Spleen (tissue), 11 donors: Measurements from ENCODE around the gene UGDH. TPM values are rescaled to one million over a fixed set of nuclear protein-coding genes. Genes with fewer than 3 reads are reported as not detected.
"Not testable (repeated sequence)": the region's sequence is repeated elsewhere in the genome, so short reads cannot be mapped to it uniquely, and the experiment has no call there.

ENCODE experiments used
- DNase-seq: peaks from one replicate; pipeline ENCODE4 v3.0.0-alpha.2; 2020
- H3K27ac ChIP-seq, 8 donors: fragments of 200-600 bp; sonication (generic) in 7 of 8; 1 replicate in 4 of 8; 2 replicates in 4 of 8; pipeline versions ENCODE4 v1.5.0 to v1.8.0; 2016 to 2021; ENCODE audit warnings: inconsistent platforms in 4 of 8, mild to moderate bottlenecking in 4 of 8, moderate library complexity in 1 of 8
- H3K27me3 ChIP-seq, 7 donors: fragments of 200-600 bp; sonication (generic) in 6 of 7; replicated peaks in 1 of 7; 1 replicate in 4 of 7; 2 replicates in 3 of 7; pipeline versions ENCODE4 v1.5.0 to v1.8.0; 2016 to 2021; ENCODE audit warnings: inconsistent platforms in 3 of 7, mild to moderate bottlenecking in 1 of 7
- H3K36me3 ChIP-seq, 6 donors: fragments of 200-600 bp; sonication (generic) in 5 of 6; 1 replicate in 4 of 6; 2 replicates in 2 of 6; pipeline versions ENCODE4 v1.5.0 to v1.8.0; 2016 to 2021; ENCODE audit warnings: inconsistent platforms in 2 of 6
- H3K4me1 ChIP-seq, 6 donors: fragments of 200-600 bp; sonication (generic) in 5 of 6; 1 replicate in 3 of 6; 2 replicates in 3 of 6; pipeline versions ENCODE4 v1.5.0 to v1.8.0; 2016 to 2021; ENCODE audit warnings: inconsistent platforms in 3 of 6
- H3K4me3 ChIP-seq, 8 donors: fragments of 200-600 bp; sonication (generic) in 7 of 8; 1 replicate in 4 of 8; 2 replicates in 4 of 8; pipeline versions ENCODE4 v1.5.0 to v1.8.0; 2016 to 2021; ENCODE audit warnings: inconsistent platforms in 4 of 8, mild to moderate bottlenecking in 4 of 8, moderate library complexity in 2 of 8
- H3K9me3 ChIP-seq, 8 donors: fragments of 200-600 bp; sonication (generic) in 7 of 8; 1 replicate in 4 of 8; 2 replicates in 4 of 8; pipeline versions ENCODE4 v1.5.0 to v1.8.0; 2016 to 2021; ENCODE audit warnings: inconsistent platforms in 4 of 8
- CTCF ChIP-seq, 11 experiments: fragments of 200-600 bp in 7 of 11; fragments of 450-650 bp in 4 of 11; sonication (generic) in 4 of 11; IDR thresholded peaks in 8 of 11; conservative IDR thresholded peaks in 3 of 11; 1 replicate in 7 of 11; 2 replicates in 4 of 11; pipeline versions ENCODE4 v1.4.0 to v1.8.0; 2016 to 2021; ENCODE audit warnings: antibody characterized with exemption in 11 of 11, inconsistent platforms in 4 of 11, mild to moderate bottlenecking in 1 of 11
- POLR2A ChIP-seq, 3 donors: fragments of 450-650 bp; IDR thresholded peaks; one replicate each; pipeline ENCODE4 v1.5.1; 2017; ENCODE audit warnings: antibody characterized with exemption in 3 of 3, mild to moderate bottlenecking in 1 of 3
- POLR2AphosphoS5 ChIP-seq, 3 donors: sonication (generic); formaldehyde crosslinking; IDR thresholded peaks; one replicate each; pipeline ENCODE4 v1.5.1; 2017; ENCODE audit warnings: antibody characterized with exemption in 3 of 3
- WGBS, 5 donors: extraction: QIAGEN DNeasy Blood & Tissue Kit in 3 of 5; methylation state at CpG; one replicate each; pipeline versions ENCODE4 v1.1.5 to v1.1.7; 2013 to 2018; 5-methylcytosine and 5-hydroxymethylcytosine counted together
- intact Hi-C: fragments of 100-400 bp; cut with DNase I; formaldehyde crosslinking; loops from one replicate; pipeline ENCODE4 v1.15.0; 2023; ENCODE audit warnings: low total_unique reads
- polyA plus RNA-seq, 3 donors: library from polyadenylated mRNA; stranded (reverse); fragments of 200-250 nt; gene quantifications; one replicate each; pipeline ENCODE4 v1.2.1, GENCODE V29; 2013
- total RNA-seq, 7 donors: library from RNA; depleted of rRNA in 3 of 7; stranded (reverse); fragments of >200 nt in 3 of 7; fragmentation: NEBNext Ultra II Directional in 4 of 7; extraction: Animal tissue kit (Norgen Biotek cat#: 25700) in 4 of 7; gene quantifications; one replicate each; pipeline versions ENCODE4 v1.1.0 to v1.2.1, GENCODE V29; 2016 to 2021
- donor health status: healthy with polysubstance abuse.
- donor health status: DM: no; HTN: no; CAD: no; lungs with moderate emphysema.
- donor health status: DM: no; HTN: no; CAD: no.
- donor health status: Bipolar disorder and iron deficiency.
- donor health status: healthy.
- donor health status: DM: no; HTN: no; CAD: no.
- donor health status: DM: yes; HTN: yes; CAD: no.

Gene UGDH
- total and polyA plus RNA-seq, 10 donors, result 4.1 to 30.8 (median 17.9) TPM

GRCh38 chr4:39544580-39545315 lies 17.5 kb upstream of the UGDH start:
- no peak for DNase-seq
- H3K4me1 ChIP-seq, result no peaks in the 10 kb centered on the region
- H3K36me3 ChIP-seq, result peaks cover 0 to 19% (median 0%) of the 10 kb centered on the region in 6 donors
- TF ChIP-seq POLR2A (IDR thresholded peaks at IDR 0.05), result no peak
- no peak for TF ChIP-seq POLR2AphosphoS5 (IDR thresholded peaks at IDR 0.05)
- TF ChIP-seq CTCF (IDR thresholded peaks at IDR 0.05 in 8 of 11, conservative IDR thresholded peaks at IDR 0.05 in 3 of 11), result no peak
- WGBS, 5 donors, result 0 to 56% (median 52%) methylated on average over 1 of the region's 1 CpG
- H3K27me3 ChIP-seq, result no peaks in the 10 kb centered on the region
- H3K9me3 ChIP-seq, result no peaks in the 10 kb centered on the region
- intact Hi-C loops, result no loop called here
- H3K27ac ChIP-seq, result no peak overlapping the region
- no peak overlapping the region for H3K4me3 ChIP-seq

- intact Hi-C loops, result not testable (repeated sequence)
Measured at GRCh38 chr4:39544080-39544479, 16.8 kb upstream of the UGDH start.

GRCh38 chr4:39543034-39543433 lies 15.8 kb upstream of the UGDH start:
- no peak for DNase-seq
- Histone ChIP-seq H3K9me3 (no peaks in the 10 kb centered on the region), H3K36me3 (peaks cover 0 to 7% (median 0%) of the 10 kb centered on the region in 6 donors), H3K27me3 (no peaks in the 10 kb centered on the region), H3K27ac (no peak overlapping the region), H3K4me1 (no peaks in the 10 kb centered on the region), H3K4me3 (no peak overlapping the region)
- intact Hi-C loops, result no loop called here
- 88 to 97% (median 92%) methylated on average over 5 of the region's 5 CpGs for WGBS, 5 donors
- no peak for TF ChIP-seq POLR2A (IDR thresholded peaks at IDR 0.05)
- no peak for TF ChIP-seq POLR2AphosphoS5 (IDR thresholded peaks at IDR 0.05)
- TF ChIP-seq CTCF (IDR thresholded peaks at IDR 0.05 in 8 of 11, conservative IDR thresholded peaks at IDR 0.05 in 3 of 11), result no peak

More at GRCh38 chr4:39544080-39544479, 16.8 kb upstream of the UGDH start:
- not testable (repeated sequence) for H3K4me3 ChIP-seq, H3K9me3 ChIP-seq, H3K27me3 ChIP-seq, DNase-seq, H3K4me1 ChIP-seq, H3K27ac ChIP-seq
- H3K36me3 ChIP-seq, result peaks cover 0 to 13% (median 0%) of the 10 kb centered on the region in 6 donors
- 91 to 100% (median 93%) methylated on average over 3 to 4 of the region's 4 CpGs for WGBS, 5 donors

- H3K27me3 ChIP-seq, result no peaks in the 10 kb centered on the region
- no peak overlapping the region for H3K4me3 ChIP-seq
- H3K27ac ChIP-seq, result no peak overlapping the region
- H3K9me3 ChIP-seq, result no peaks in the 10 kb centered on the region
- intact Hi-C loops, result no loop called here
- peaks cover 0 to 7% (median 0%) of the 10 kb centered on the region in 6 donors for H3K36me3 ChIP-seq
- H3K4me1 ChIP-seq, result no peaks in the 10 kb centered on the region
- no peak for DNase-seq
- WGBS, 5 donors, result 86 to 93% (median 90%) methylated on average over 4 of the region's 4 CpGs
- TF ChIP-seq POLR2AphosphoS5 (IDR thresholded peaks at IDR 0.05) (no peak), POLR2A (IDR thresholded peaks at IDR 0.05) (no peak), CTCF (IDR thresholded peaks at IDR 0.05 in 8 of 11, conservative IDR thresholded peaks at IDR 0.05 in 3 of 11) (no peak)
Measured at GRCh38 chr4:39542611-39543012, 15.4 kb upstream of the UGDH start.
